Panc1 (cell line): ENCODE data around the gene DYNLRB1. TPM values are rescaled to one million over a fixed set of nuclear protein-coding genes. Genes with fewer than 3 reads are reported as not detected.

ENCODE experiments used
- ATAC-seq: fragments of 200-7000 bp; cut with Tn5 transposase; 2 replicates; pipeline ENCODE4 v1.9.1; 2020; ENCODE audit warnings: mild to moderate bottlenecking, moderate library complexity
- BruUV-seq: library from RNA; stranded (reverse); fragments of 400-500 nt; replicated peaks from 2 replicates; lab custom pipeline; 2021; lab: Mats Ljungman, UMichigan
- CTCF ChIA-PET: fragments of 300-600 bp; sonication (Branson Sonifier 250); formaldehyde crosslinking; loops from one replicate; lab custom pipeline; 2022; ENCODE audit warnings: antibody characterized with exemption; lab: Charles Lee
- POLR2A ChIA-PET: fragments of 300-600 bp; sonication (Branson Sonifier 250); formaldehyde crosslinking; loops from one replicate; lab custom pipeline; 2022; ENCODE audit warnings: antibody characterized with exemption; lab: Charles Lee
- DNase-seq: peaks from one replicate; pipeline ENCODE4 v3.0.0-alpha.2; 2010; ENCODE audit warnings: low read depth, low spot score
- H3K27ac ChIP-seq: 2 replicates; pipeline ENCODE4 v1.5.1; 2011; ENCODE audit warnings: mild to moderate bottlenecking, low read length, inconsistent platforms
- H3K27me3 ChIP-seq: fragments of 200-500 bp; sonication (Bioruptor generic); 2 replicates; pipeline ENCODE4 v1.6.0; 2014; ENCODE audit warnings: low read length, inconsistent platforms; ENCODE audit not compliant: control insufficient read depth, insufficient read depth
- H3K36me3 ChIP-seq: fragments of 200-500 bp; sonication (Bioruptor generic); 2 replicates; pipeline ENCODE4 v1.5.1; 2014; ENCODE audit warnings: inconsistent platforms, mild to moderate bottlenecking, low read length, moderate library complexity; ENCODE audit not compliant: control insufficient read depth, insufficient read depth
- H3K4me1 ChIP-seq: 2 replicates; pipeline ENCODE4 v1.5.1; 2011; ENCODE audit warnings: inconsistent platforms, mild to moderate bottlenecking, low read length, moderate library complexity; ENCODE audit not compliant: control insufficient read depth, insufficient read depth
- H3K4me3 ChIP-seq, 2 experiments: 2 replicates each; pipeline ENCODE4 v1.5.1; 2011 to 2012; ENCODE audit warnings: low read depth in 2 of 2, low read length in 2 of 2, mild to moderate bottlenecking in 2 of 2, inconsistent platforms in 1 of 2, moderate library complexity in 1 of 2
- H3K9me3 ChIP-seq: fragments of 200-500 bp; sonication (Bioruptor generic); 2 replicates; pipeline ENCODE4 v1.5.1; 2014; ENCODE audit warnings: low read depth, mild to moderate bottlenecking, inconsistent platforms, low read length, moderate library complexity; ENCODE audit not compliant: control insufficient read depth, insufficient read depth
- CTCF ChIP-seq: fragments of 450-650 bp; IDR thresholded peaks from 2 replicates; pipeline ENCODE4 v1.5.1; 2017; ENCODE audit warnings: mild to moderate bottlenecking
- POLR2AphosphoS5 ChIP-seq: IDR thresholded peaks from 2 replicates; pipeline ENCODE4 v1.6.1; 2012; ENCODE audit warnings: mild to moderate bottlenecking, low read depth, low read length, moderate library complexity
- REST ChIP-seq, 2 experiments: IDR thresholded peaks; 2 replicates each; pipeline ENCODE4 v1.6.1; 2011 to 2012; ENCODE audit warnings: low read depth in 2 of 2, control low read depth in 1 of 2, low read length in 1 of 2, mild to moderate bottlenecking in 1 of 2, moderate library complexity in 1 of 2; ENCODE audit not compliant: insufficient read depth in 1 of 2
- SIN3A ChIP-seq: IDR thresholded peaks from 2 replicates; pipeline ENCODE4 v1.6.1; 2012; ENCODE audit warnings: low read depth, mild to moderate bottlenecking, low read length, moderate library complexity, borderline replicate concordance; ENCODE audit not compliant: insufficient read depth
- TCF7L2 ChIP-seq: IDR thresholded peaks from 2 replicates; pipeline ENCODE4 v1.6.1; 2011; ENCODE audit warnings: mild to moderate bottlenecking, low read depth, low read length, inconsistent platforms
- in situ Hi-C: cut with HindIII; loops from 2 replicates; pipeline ENCODE4 v1.10.0; 2016; ENCODE audit warnings: low sequenced_read_pairs, low pct_unique_long_range_greater_than_20kb
- intact Hi-C: fragments of 100-400 bp; cut with micrococcal nuclease; formaldehyde crosslinking; loops from one replicate; pipeline ENCODE4 v1.10.0; 2022; ENCODE audit not compliant: unreplicated experiment
- total RNA-seq: library from RNA; stranded (reverse); gene quantifications from one replicate; pipeline ENCODE4 v1.2.1, GENCODE V29; 2021; ENCODE audit not compliant: unreplicated experiment

DYNLRB1 gene
- total RNA-seq, 1 experiment from 2014 or later, result 155 TPM

DNA sequence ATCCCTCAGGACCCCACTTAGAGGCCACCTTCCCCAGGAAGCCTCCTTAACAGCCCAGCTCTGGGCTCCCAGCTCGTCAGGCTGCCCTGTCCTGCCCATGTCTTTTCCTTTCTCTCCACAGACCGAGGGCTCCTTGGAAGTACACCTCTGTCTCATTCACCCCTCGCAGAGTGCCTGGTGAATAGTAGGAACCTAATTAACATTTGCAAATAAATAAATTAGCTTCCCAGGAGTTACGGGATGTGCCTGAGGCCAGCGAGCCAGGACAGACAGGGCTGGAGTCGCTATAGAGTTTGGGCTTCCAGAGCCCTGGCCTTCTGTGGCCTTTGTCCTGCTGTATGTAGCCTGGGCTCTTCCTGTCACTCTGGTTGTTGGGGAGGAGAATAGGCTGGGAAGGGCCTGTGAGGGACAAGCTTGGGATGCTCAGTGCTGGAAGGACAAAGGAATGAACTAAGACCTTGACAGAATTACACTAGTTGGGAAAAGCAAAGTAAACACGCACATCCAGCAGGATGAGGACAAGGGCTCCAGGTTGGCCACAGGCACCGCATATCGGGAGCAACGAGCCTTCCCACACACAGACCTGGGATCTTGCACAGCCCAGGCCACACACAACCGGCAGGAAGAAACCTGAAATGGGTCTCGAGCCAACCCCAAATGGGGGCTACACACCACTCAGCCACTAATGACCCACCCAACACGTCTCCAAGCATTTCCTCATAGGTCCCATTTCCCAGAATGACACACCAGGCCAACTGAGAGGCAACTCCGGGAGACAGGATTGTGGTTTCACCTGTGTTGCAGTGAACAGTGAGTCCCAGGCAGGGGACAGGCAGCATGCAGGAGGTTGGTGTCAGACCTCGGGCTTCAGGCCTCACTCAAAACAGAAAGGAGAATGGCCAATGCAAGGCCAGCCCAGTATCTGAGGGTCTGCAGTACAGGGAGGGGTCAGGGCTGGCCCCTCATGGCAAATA lies 52.0 kb downstream of the DYNLRB1 start:
- TF ChIP-seq TCF7L2, result no peak
- TF ChIP-seq REST (IDR thresholded peaks at IDR 0.05; ENCODE audit: insufficient read depth in 1 of 2, low read depth in 2 of 2, low read length in 1 of 2), result no peak
- TF ChIP-seq POLR2AphosphoS5, result no peak
- no peak for TF ChIP-seq SIN3A
- no peak for TF ChIP-seq CTCF
- ChIA-PET CTCF (interaction anchor here (0.5 kb wide), 1 partner anchor 275 kb away, joined by 9 read pairs; no protein-coding TSS in a partner anchor), POLR2A (interaction anchor here (0.6 kb wide), 2 partner anchors 159 to 171 kb away, joined by 5 to 6 read pairs; no protein-coding TSS in a partner anchor)
- ATAC-seq (no peak), DNase-seq (no peak)
- no peaks in the 10 kb centered on the region; the same call in 1 of the 2 replicates for H3K36me3 ChIP-seq
- H3K27me3 ChIP-seq, result no peaks in the 10 kb centered on the region
- intact Hi-C loops (loop anchor here (10.0 kb wide), 1 partner anchor 137 kb away; the partner anchor contains the start of gene TP53INP2), in situ Hi-C loops (no loop called here)
- H3K27ac ChIP-seq, result no peak overlapping the region
- H3K9me3 ChIP-seq, result no peaks in the 10 kb centered on the region
- H3K4me3 ChIP-seq, result no peak overlapping the region
- no TSS peak for BruUV-seq
- no peaks in the 10 kb centered on the region for H3K4me1 ChIP-seq

- Histone ChIP-seq H3K9me3 (no peaks in the 10 kb centered on the region), H3K27ac (no peak overlapping the region), H3K36me3 (no peaks in the 10 kb centered on the region; the same call in 1 of the 2 replicates), H3K4me1 (no peaks in the 10 kb centered on the region), H3K27me3 (no peaks in the 10 kb centered on the region), H3K4me3 (no peak overlapping the region)
- ATAC-seq (no peak), DNase-seq (no peak)
- no TSS peak for BruUV-seq
- TF ChIP-seq SIN3A (no peak), REST (IDR thresholded peaks at IDR 0.05; ENCODE audit: insufficient read depth in 1 of 2, low read depth in 2 of 2, low read length in 1 of 2) (no peak), TCF7L2 (no peak), POLR2AphosphoS5 (no peak), CTCF (no peak)
- in situ Hi-C loops (no loop called here), intact Hi-C loops (loop anchor here (10.0 kb wide), 1 partner anchor 135 kb away; the partner anchor contains the start of gene TP53INP2)
- POLR2A ChIA-PET, result no interaction called here
- CTCF ChIA-PET, result no interaction called here
These were observed 53.4 kb downstream of the DYNLRB1 start for GRCh38 chr20:34569598-34569997.
